CD14-positive monocyte (primary cell): ENCODE measurements around the gene MMP28. TPM values are rescaled to one million over a fixed set of nuclear protein-coding genes. Genes with fewer than 3 reads are reported as not detected.

ENCODE experiments used
- DNase-seq, 3 donors: peaks; one replicate each; pipeline ENCODE4 v3.0.0-alpha.2; 2011 to 2022
- H2AFZ ChIP-seq: 2 replicates; pipeline ENCODE4 v1.6.0; 2012; ENCODE audit warnings: mild to moderate bottlenecking, low read depth, low read length, inconsistent platforms; ENCODE audit not compliant: insufficient read depth, poor library complexity, severe bottlenecking
- H3K27ac ChIP-seq, 2 donors: 1 replicate in 1 of 2; 2 replicates in 1 of 2; pipeline ENCODE4 v1.5.1; 2012 to 2013; ENCODE audit warnings: low read length in 2 of 2, control low read depth in 1 of 2, inconsistent platforms in 1 of 2, low read depth in 1 of 2, mild to moderate bottlenecking in 1 of 2
- H3K27me3 ChIP-seq, 2 donors: one replicate each; pipeline versions ENCODE4 v1.6.0 to v1.6.1; 2011 to 2013; ENCODE audit warnings: low read length in 2 of 2; ENCODE audit not compliant: control insufficient read depth in 2 of 2, insufficient read depth in 2 of 2
- H3K36me3 ChIP-seq, 2 donors: replicated peaks in 1 of 2; 1 replicate in 1 of 2; 2 replicates in 1 of 2; pipeline versions ENCODE4 v1.5.1 to v1.6.1; 2012 to 2013; ENCODE audit warnings: low read length in 2 of 2, control low read depth in 1 of 2, inconsistent platforms in 1 of 2, mild to moderate bottlenecking in 1 of 2; ENCODE audit not compliant: insufficient read depth in 2 of 2, control insufficient read depth in 1 of 2
- H3K4me1 ChIP-seq, 2 donors: 1 replicate in 1 of 2; 2 replicates in 1 of 2; pipeline versions ENCODE4 v1.5.1 to v1.6.1; 2012 to 2013; ENCODE audit warnings: low read length in 2 of 2, control low read depth in 1 of 2, inconsistent platforms in 1 of 2, mild to moderate bottlenecking in 1 of 2, moderate library complexity in 1 of 2; ENCODE audit not compliant: insufficient read depth in 2 of 2, control insufficient read depth in 1 of 2
- H3K4me2 ChIP-seq: replicated peaks from 2 replicates; pipeline ENCODE3; 2012; ENCODE audit warnings: low read length, moderate library complexity, mild to moderate bottlenecking; ENCODE audit not compliant: poor library complexity, severe bottlenecking; ENCODE audit errors: extremely low read depth
- H3K4me3 ChIP-seq, 3 experiments: fragments of 200-600 bp in 1 of 3; sonication (generic) in 1 of 3; replicated peaks in 1 of 3; 1 replicate in 2 of 3; 2 replicates in 1 of 3; pipeline ENCODE4 v1.5.1; 2011 to 2013; ENCODE audit warnings: low read length in 3 of 3, mild to moderate bottlenecking in 3 of 3, control low read depth in 2 of 3, low read depth in 2 of 3, inconsistent platforms in 1 of 3, moderate library complexity in 1 of 3
- H3K79me2 ChIP-seq: 2 replicates; pipeline ENCODE4 v1.6.0; 2012; ENCODE audit warnings: mild to moderate bottlenecking, control low read depth, inconsistent platforms, low read length, moderate library complexity; ENCODE audit not compliant: insufficient read depth
- H3K9ac ChIP-seq: 2 replicates; pipeline ENCODE4 v1.6.0; 2017; ENCODE audit warnings: low read length, mild to moderate bottlenecking; ENCODE audit not compliant: insufficient read depth, poor library complexity, severe bottlenecking
- H3K9me3 ChIP-seq, 2 donors: replicated peaks in 1 of 2; 1 replicate in 1 of 2; 2 replicates in 1 of 2; pipeline versions ENCODE4 v1.5.1 to v1.6.1; 2012 to 2013; ENCODE audit warnings: low read length in 2 of 2, control low read depth in 1 of 2; ENCODE audit not compliant: control insufficient read depth in 1 of 2, insufficient read depth in 1 of 2
- H4K20me1 ChIP-seq: 2 replicates; pipeline ENCODE4 v1.6.0; 2012; ENCODE audit warnings: mild to moderate bottlenecking, low read length, control low read depth, moderate library complexity; ENCODE audit not compliant: insufficient read depth
- H3K27ac Mint-ChIP-seq, 7 donors: one replicate each; pipeline ENCODE4 v1.8.0; 2020; ENCODE audit warnings: mild to moderate bottlenecking in 7 of 7, mixed read lengths in 7 of 7, moderate library complexity in 6 of 7, inconsistent platforms in 2 of 7
- H3K27me3 Mint-ChIP-seq, 3 donors: one replicate each; pipeline ENCODE4 v1.8.0; 2021 to 2022; ENCODE audit warnings: low read depth in 3 of 3, mild to moderate bottlenecking in 3 of 3, mixed read lengths in 3 of 3, moderate library complexity in 3 of 3, inconsistent platforms in 1 of 3
- H3K36me3 Mint-ChIP-seq, 2 donors: one replicate each; pipeline ENCODE4 v1.8.0; 2020; ENCODE audit warnings: mixed read lengths in 2 of 2, inconsistent platforms in 1 of 2, mild to moderate bottlenecking in 1 of 2
- H3K4me1 Mint-ChIP-seq: one replicate; pipeline ENCODE4 v1.8.0; 2020; ENCODE audit warnings: mild to moderate bottlenecking, mixed read lengths
- H3K4me3 Mint-ChIP-seq, 2 donors: one replicate each; pipeline ENCODE4 v1.8.0; 2020; ENCODE audit warnings: mild to moderate bottlenecking in 2 of 2, mixed read lengths in 2 of 2, moderate library complexity in 1 of 2
- H3K9me3 Mint-ChIP-seq, 7 donors: one replicate each; pipeline ENCODE4 v1.8.0; 2020 to 2022; ENCODE audit warnings: mixed read lengths in 7 of 7, mild to moderate bottlenecking in 6 of 7, moderate library complexity in 6 of 7, inconsistent platforms in 2 of 7
- CTCF ChIP-seq: fragments of 200-600 bp; IDR thresholded peaks from one replicate; pipeline ENCODE4 v1.8.0; 2022; ENCODE audit warnings: antibody characterized with exemption, mild to moderate bottlenecking
- whole genome bisulfite sequencing: methylation state at CpG from one replicate; pipeline ENCODE4 v1.1.5; 2013; ENCODE audit warnings: missing lambda C conversion rate; ENCODE audit not compliant: insufficient coverage; 5-methylcytosine and 5-hydroxymethylcytosine counted together
- intact Hi-C, 2 donors: fragments of 100-400 bp; cut with micrococcal nuclease; formaldehyde crosslinking; loops; one replicate each; pipeline versions ENCODE4 v1.15.0 to v1.15.1; 2023
- polyA plus RNA-seq, 3 donors: library from polyadenylated mRNA; depleted of rRNA in 1 of 3; unstranded in 2 of 3; stranded (reverse) in 1 of 3; fragments of 300-500 nt in 2 of 3; fragments of >200 nt in 1 of 3; fragmentation: Illumina TruSeq in 2 of 3; gene quantifications; 1 replicate in 2 of 3; 2 replicates in 1 of 3; pipeline ENCODE4 v1.2.3, GENCODE V29; 2012 to 2021

Gene MMP28
- polyA plus RNA-seq, 3 donors, result not detected

GRCh38 chr17:35808962-35809854, 13.8 kb upstream of the MMP28 start, which contains the start of gene TAF15:
Gene TAF15 (plus strand): TSS chr17:35809484. CDS start chr17:35809570, 86 bp downstream.
- H3K4me1 Mint-ChIP-seq, result peaks cover 45% of the 10 kb centered on the region
- Histone ChIP-seq H3K9me3 (no peaks in the 10 kb centered on the region), H3K9ac (peak within 1 kb of the TSS; percentile 93), H3K27ac (peak within 1 kb of the TSS; percentile 91 to 92), H3K4me2 (peak within 1 kb of the TSS; percentile 97), H3K4me1 (peaks cover 28 to 44% of the 10 kb centered on the region in 2 donors), H3K4me3 (peak within 1 kb of the TSS; percentile 56 to 92 (median 90)), H2AFZ (peak within 1 kb of the TSS; percentile 77), H3K79me2 (peaks cover 49% of the 10 kb centered on the region), H3K36me3 (no peaks in the 10 kb centered on the region), H3K27me3 (no peaks in the 10 kb centered on the region), H4K20me1 (peaks cover 43% of the 10 kb centered on the region)
- H3K9me3 Mint-ChIP-seq, result no peaks in the 10 kb centered on the region
- peaks cover 5 to 7% of the 10 kb centered on the region in 2 donors for H3K36me3 Mint-ChIP-seq
- peak; percentile 62 for TF ChIP-seq CTCF
- H3K27ac Mint-ChIP-seq, result peak within 1 kb of the TSS; percentile 92 to 99 (median 97)
- intact Hi-C loops, result loop anchor here in 1 of 2 donors (2.0 to 10.0 kb wide), 2 partner anchors 44 to 264 kb away; no protein-coding TSS in a partner anchor
- peak; percentile 97 to 99 (median 98) for DNase-seq
- H3K27me3 Mint-ChIP-seq, result no peaks in the 10 kb centered on the region
- WGBS, result 0% methylated on average over 52 of the region's 71 CpGs
- H3K4me3 Mint-ChIP-seq, result peak within 1 kb of the TSS; percentile 96 to 99

- Histone ChIP-seq H3K36me3 (no peaks in the 10 kb centered on the region), H3K4me1 (peaks cover 28 to 44% of the 10 kb centered on the region in 2 donors), H3K27ac (peak overlapping the region; percentile 91 to 92), H3K9me3 (no peaks in the 10 kb centered on the region), H3K9ac (peak overlapping the region; percentile 93), H3K27me3 (no peaks in the 10 kb centered on the region), H3K4me3 (peak overlapping the region; percentile 56 to 92 (median 90)), H3K79me2 (peaks cover 41% of the 10 kb centered on the region), H4K20me1 (peaks cover 35% of the 10 kb centered on the region), H3K4me2 (peak overlapping the region; percentile 97), H2AFZ (peak overlapping the region; percentile 77)
- Mint-ChIP-seq H3K4me1 (peaks cover 45% of the 10 kb centered on the region), H3K9me3 (no peaks in the 10 kb centered on the region), H3K4me3 (peak overlapping the region; percentile 96 to 99), H3K27me3 (no peaks in the 10 kb centered on the region), H3K27ac (peak overlapping the region; percentile 92 to 99 (median 97)), H3K36me3 (peaks cover 0 to 2% of the 10 kb centered on the region in 2 donors)
- TF ChIP-seq CTCF, result no peak
- 12% methylated on average over 11 of the region's 19 CpGs for WGBS
- DNase-seq, result no peak
- intact Hi-C loops, result loop anchor here in 1 of 2 donors (2.0 to 10.0 kb wide), 2 partner anchors 44 to 264 kb away; no protein-coding TSS in a partner anchor
Measured at GRCh38 chr17:35808240-35808961, 13.0 kb upstream of the MMP28 start.
